ENCODE measurements around the gene MAP7D1.

Gene MAP7D1

DNA sequence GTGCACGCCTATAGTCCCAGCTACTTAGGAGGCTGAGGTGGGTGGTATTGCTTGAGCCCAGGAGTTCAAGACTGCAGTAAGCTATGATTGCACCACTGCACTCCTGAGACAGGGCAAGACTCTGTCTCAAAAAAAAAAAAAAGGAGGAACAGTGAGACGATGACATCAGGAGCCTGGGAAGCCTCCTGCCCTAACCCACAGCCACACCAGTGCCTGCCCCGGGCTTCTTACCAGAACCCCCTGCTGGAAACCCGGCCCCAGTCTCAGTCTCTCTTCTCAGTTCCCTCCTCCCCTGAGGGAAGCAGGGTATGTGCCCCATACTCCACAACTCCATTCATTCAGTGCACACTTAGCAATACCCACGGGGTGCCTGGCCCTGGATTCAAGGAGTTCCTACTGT lies 40.0 kb upstream of the MAP7D1 start:
- Histone ChIP-seq H3K9ac (no peak overlapping the region), H3K4me2 (ENCODE audit: low read length) (no peak overlapping the region), H2AFZ (no peak overlapping the region), H3K9me3 (ENCODE audit: control insufficient read depth, low read length) (no peaks in the 10 kb centered on the region), H3K4me1 (no peaks in the 10 kb centered on the region), H3K27me3 (ENCODE audit: control insufficient read depth, insufficient read depth, low read length) (no peaks in the 10 kb centered on the region), H3K27ac (no peak overlapping the region), H3K79me2 (no peaks in the 10 kb centered on the region), H3K36me3 (ENCODE audit: control insufficient read depth, insufficient read depth, low read length) (no peaks in the 10 kb centered on the region), H3K4me3 (ENCODE audit: low read depth, low read length) (no peak overlapping the region)
- TF ChIP-seq CTCF (IDR thresholded peaks at IDR 0.05) = no peak

DNA sequence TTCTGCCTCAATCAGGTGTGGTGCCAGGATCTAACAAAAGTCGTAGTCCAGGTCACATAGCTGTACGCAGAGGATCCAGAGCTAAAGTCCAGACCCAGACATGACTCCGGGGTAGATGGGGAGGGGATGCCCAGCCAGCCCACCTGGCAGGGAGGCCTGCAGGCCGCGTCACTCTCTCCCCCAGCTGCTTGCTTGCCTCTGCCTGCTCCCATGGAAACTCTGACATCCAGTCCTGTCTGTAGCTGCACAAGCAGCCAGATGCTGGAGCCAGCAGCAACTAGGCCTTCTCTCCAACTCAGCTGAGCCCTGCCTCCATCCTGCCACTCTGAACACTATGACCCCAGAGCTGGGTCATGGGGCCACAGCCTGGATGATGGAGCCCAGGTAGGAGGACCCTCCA lies 39.1 kb upstream of the MAP7D1 start:
- no peaks in the 10 kb centered on the region for H3K9me3 ChIP-seq (ENCODE audit: control insufficient read depth, low read length)
- H3K36me3 ChIP-seq (ENCODE audit: control insufficient read depth, insufficient read depth, low read length) = no peaks in the 10 kb centered on the region
- H3K27ac ChIP-seq = no peak overlapping the region
- no peaks in the 10 kb centered on the region for H3K4me1 ChIP-seq
- H3K9ac ChIP-seq = no peak overlapping the region
- H3K79me2 ChIP-seq = no peaks in the 10 kb centered on the region
- H3K4me3 ChIP-seq (ENCODE audit: low read depth, low read length) = no peak overlapping the region
- H3K4me2 ChIP-seq (ENCODE audit: low read length) = no peak overlapping the region
- TF ChIP-seq CTCF (IDR thresholded peaks at IDR 0.05) = no peak
- no peak overlapping the region for H2AFZ ChIP-seq
- H3K27me3 ChIP-seq (ENCODE audit: control insufficient read depth, insufficient read depth, low read length) = no peaks in the 10 kb centered on the region

DNA sequence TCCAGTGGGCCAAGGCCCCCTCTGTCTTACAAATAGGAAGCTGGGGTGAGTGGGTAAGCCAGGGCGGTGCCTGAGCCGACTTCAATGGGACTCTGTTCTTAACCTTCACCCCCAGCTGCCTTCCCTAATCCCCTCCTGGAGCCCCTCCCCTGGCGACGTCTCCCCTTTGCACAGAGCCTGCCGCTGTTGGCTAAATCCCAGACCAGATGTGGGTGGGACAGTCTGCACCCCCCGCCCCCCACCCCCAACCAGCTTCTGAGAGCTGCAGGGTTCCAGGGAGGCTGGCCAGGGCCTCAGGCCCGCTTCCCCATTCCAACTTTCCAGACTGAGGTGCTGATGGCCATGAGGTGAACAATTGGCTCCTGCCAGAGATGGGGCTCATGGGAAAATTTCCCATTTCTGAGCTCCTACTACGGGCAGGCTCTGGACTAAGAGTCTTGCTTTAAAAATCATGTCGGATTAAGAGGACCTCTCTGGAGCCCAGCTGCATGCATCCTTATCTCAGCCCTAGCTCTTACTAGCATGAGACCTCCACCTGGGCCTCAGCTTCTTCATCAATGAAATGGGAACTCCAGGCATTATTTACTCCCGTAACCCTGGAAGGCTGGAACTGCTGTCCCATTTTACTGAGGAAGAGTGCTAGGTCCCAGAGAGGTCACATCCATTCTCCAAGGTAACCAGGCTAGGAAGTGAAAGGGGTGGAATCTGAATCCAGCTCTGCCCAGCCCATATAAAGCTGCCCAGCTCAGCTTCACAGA lies 37.3 kb upstream of the MAP7D1 start:
- no peak overlapping the region for H3K9ac ChIP-seq

DNA sequence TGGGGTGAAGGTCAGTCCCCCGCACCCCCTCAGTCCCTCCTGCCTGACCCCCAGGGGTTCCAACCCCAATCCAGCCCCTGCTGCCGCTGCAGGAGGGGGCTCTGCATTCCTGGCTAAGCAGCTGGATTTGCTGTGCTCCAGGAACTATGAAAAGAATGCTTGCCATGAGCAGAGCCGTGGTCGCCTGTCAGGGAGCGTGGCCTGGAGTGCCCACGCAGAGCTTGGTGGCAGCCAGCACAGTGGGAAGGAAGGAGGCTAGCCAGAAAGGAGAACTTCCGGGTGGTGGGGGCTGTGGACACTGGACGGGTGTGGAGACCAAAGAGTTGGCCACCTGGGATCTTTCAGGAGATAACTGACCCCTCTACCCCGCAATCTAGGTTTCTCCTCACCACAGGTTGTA lies 36.5 kb upstream of the MAP7D1 start:
- no peak for TF ChIP-seq CTCF (IDR thresholded peaks at IDR 0.05)
- Histone ChIP-seq H3K27me3 (ENCODE audit: control insufficient read depth, insufficient read depth, low read length) (no peaks in the 10 kb centered on the region), H2AFZ (no peak overlapping the region), H3K4me1 (no peaks in the 10 kb centered on the region), H3K27ac (no peak overlapping the region), H3K36me3 (ENCODE audit: control insufficient read depth, insufficient read depth, low read length) (no peaks in the 10 kb centered on the region), H3K9ac (no peak overlapping the region), H3K79me2 (no peaks in the 10 kb centered on the region), H3K9me3 (ENCODE audit: control insufficient read depth, low read length) (no peaks in the 10 kb centered on the region), H3K4me2 (ENCODE audit: low read length) (no peak overlapping the region), H3K4me3 (ENCODE audit: low read depth, low read length) (no peak overlapping the region)

More for the DNA sequence above, 37.3 kb upstream of the MAP7D1 start:
- H3K27me3 ChIP-seq (ENCODE audit: control insufficient read depth, insufficient read depth, low read length) = no peaks in the 10 kb centered on the region
- no peaks in the 10 kb centered on the region for H3K79me2 ChIP-seq
- H2AFZ ChIP-seq = no peak overlapping the region
- no peaks in the 10 kb centered on the region for H3K9me3 ChIP-seq (ENCODE audit: control insufficient read depth, low read length)
- H3K27ac ChIP-seq = no peak overlapping the region
- no peak overlapping the region for H3K4me3 ChIP-seq (ENCODE audit: low read depth, low read length)
- no peak overlapping the region for H3K4me2 ChIP-seq (ENCODE audit: low read length)
- no peak for TF ChIP-seq CTCF (IDR thresholded peaks at IDR 0.05)
- H3K4me1 ChIP-seq = no peaks in the 10 kb centered on the region
- no peaks in the 10 kb centered on the region for H3K36me3 ChIP-seq (ENCODE audit: control insufficient read depth, insufficient read depth, low read length)

Data from parathyroid adenoma (tissue), 2 donors.